Parathyroid adenoma (tissue), 2 donors: ENCODE measurements around the gene VPS13C.

Experiments
- H2AFZ ChIP-seq: fragments of 300-600 bp; sonication (generic); one replicate; pipeline ENCODE4 v1.7.0; 2017; ENCODE audit warnings: antibody characterized with exemption, mild to moderate bottlenecking
- H3K27ac ChIP-seq: fragments of 300-600 bp; sonication (generic); one replicate; pipeline ENCODE4 v1.7.0; 2017
- H3K27me3 ChIP-seq: fragments of 300-600 bp; sonication (generic); one replicate; pipeline ENCODE4 v1.7.0; 2017; ENCODE audit warnings: low read length; ENCODE audit not compliant: control insufficient read depth, insufficient read depth
- H3K36me3 ChIP-seq: fragments of 300-600 bp; sonication (generic); one replicate; pipeline ENCODE4 v1.7.0; 2017; ENCODE audit warnings: low read length; ENCODE audit not compliant: control insufficient read depth, insufficient read depth
- H3K4me1 ChIP-seq: fragments of 300-600 bp; sonication (generic); one replicate; pipeline ENCODE4 v1.7.0; 2017; ENCODE audit warnings: control low read depth
- H3K4me2 ChIP-seq: fragments of 300-600 bp; sonication (generic); one replicate; pipeline ENCODE4 v1.7.0; 2017; ENCODE audit warnings: low read length
- H3K4me3 ChIP-seq: fragments of 300-600 bp; sonication (generic); one replicate; pipeline ENCODE4 v1.7.0; 2017; ENCODE audit warnings: low read depth, low read length
- H3K79me2 ChIP-seq: fragments of 300-600 bp; sonication (generic); one replicate; pipeline ENCODE4 v1.7.0; 2017; ENCODE audit warnings: control low read depth
- H3K9ac ChIP-seq: fragments of 300-600 bp; sonication (generic); one replicate; pipeline ENCODE4 v1.7.0; 2017; ENCODE audit warnings: mild to moderate bottlenecking
- H3K9me3 ChIP-seq: fragments of 300-600 bp; sonication (generic); one replicate; pipeline ENCODE4 v1.7.0; 2017; ENCODE audit warnings: low read length; ENCODE audit not compliant: control insufficient read depth
- TF ChIP-seq, protein P1 (sequence below): fragments of 300-600 bp; sonication (generic); IDR thresholded peaks from one replicate; pipeline ENCODE4 v1.7.0; 2017; ENCODE audit warnings: antibody characterized with exemption, mild to moderate bottlenecking
- donor health status: primary hyperparathyroidism.

VPS13C gene

DNA sequence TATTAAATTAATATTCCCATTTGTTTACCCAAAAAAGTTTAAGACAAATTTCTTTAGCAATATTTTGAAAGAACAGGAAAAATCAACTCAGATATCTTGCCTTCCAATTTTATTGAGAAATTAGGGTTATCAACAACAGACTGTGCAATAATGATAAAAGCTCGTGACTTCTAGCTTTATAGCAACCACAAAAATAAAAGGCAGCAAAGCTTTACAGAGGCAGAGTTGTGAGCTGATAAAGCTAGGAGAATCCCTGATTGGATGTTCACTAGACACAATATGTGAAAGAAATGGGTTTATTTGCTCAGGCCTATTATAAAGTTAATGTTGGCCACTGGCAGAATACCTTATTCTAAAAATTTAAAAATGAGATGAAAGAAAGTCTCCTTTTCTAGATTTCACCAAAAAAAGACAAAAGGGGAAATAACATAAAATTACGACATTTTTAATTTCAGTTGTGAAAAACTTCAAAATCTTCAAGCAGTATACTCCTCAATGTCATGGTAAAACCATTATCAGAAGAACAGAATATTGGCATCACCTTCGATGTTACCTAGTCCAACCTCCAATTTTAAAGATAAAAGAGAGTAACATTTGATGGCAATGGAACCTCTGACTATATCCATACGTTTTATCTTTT is 2.8 kb downstream of the VPS13C start:
- Histone ChIP-seq H3K9ac (no peak overlapping the region), H3K27me3 (no peaks in the 10 kb centered on the region), H3K27ac (no peak overlapping the region), H3K4me2 (no peak overlapping the region), H2AFZ (no peak overlapping the region), H3K79me2 (peaks cover 4% of the 10 kb centered on the region), H3K36me3 (no peaks in the 10 kb centered on the region), H3K9me3 (no peaks in the 10 kb centered on the region), H3K4me3 (no peak overlapping the region), H3K4me1 (no peaks in the 10 kb centered on the region)
- TF ChIP-seq, protein P1, sequence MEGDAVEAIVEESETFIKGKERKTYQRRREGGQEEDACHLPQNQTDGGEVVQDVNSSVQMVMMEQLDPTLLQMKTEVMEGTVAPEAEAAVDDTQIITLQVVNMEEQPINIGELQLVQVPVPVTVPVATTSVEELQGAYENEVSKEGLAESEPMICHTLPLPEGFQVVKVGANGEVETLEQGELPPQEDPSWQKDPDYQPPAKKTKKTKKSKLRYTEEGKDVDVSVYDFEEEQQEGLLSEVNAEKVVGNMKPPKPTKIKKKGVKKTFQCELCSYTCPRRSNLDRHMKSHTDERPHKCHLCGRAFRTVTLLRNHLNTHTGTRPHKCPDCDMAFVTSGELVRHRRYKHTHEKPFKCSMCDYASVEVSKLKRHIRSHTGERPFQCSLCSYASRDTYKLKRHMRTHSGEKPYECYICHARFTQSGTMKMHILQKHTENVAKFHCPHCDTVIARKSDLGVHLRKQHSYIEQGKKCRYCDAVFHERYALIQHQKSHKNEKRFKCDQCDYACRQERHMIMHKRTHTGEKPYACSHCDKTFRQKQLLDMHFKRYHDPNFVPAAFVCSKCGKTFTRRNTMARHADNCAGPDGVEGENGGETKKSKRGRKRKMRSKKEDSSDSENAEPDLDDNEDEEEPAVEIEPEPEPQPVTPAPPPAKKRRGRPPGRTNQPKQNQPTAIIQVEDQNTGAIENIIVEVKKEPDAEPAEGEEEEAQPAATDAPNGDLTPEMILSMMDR = no peak

DNA sequence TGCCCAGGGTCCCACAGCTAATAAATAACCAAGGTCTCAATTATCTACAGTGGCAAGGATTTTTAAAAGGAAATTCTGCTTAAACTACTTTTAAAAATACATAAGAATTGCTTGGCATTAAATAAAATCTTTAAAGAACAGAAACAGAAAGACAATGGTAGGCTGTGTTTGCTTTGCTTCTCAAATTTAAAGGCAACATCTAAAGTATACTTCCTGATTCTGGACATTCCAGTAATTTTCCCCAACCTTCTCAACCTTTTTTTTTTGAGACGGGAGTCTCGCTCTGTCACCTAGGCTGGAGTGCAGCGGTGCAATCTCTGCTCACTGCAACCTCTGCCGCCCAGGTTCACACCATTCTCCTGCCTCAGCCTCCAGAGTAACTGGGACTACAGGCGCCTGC is 5.3 kb downstream of the VPS13C start:
- H3K36me3 ChIP-seq = no peaks in the 10 kb centered on the region
- no peak overlapping the region for H3K4me2 ChIP-seq
- H3K9me3 ChIP-seq = no peaks in the 10 kb centered on the region
- H2AFZ ChIP-seq = no peak overlapping the region
- no peaks in the 10 kb centered on the region for H3K79me2 ChIP-seq
- TF ChIP-seq, protein P1 = no peak
- H3K4me1 ChIP-seq = no peaks in the 10 kb centered on the region
- no peak overlapping the region for H3K27ac ChIP-seq
- H3K9ac ChIP-seq = no peak overlapping the region
- H3K27me3 ChIP-seq = no peaks in the 10 kb centered on the region
- no peak overlapping the region for H3K4me3 ChIP-seq

DNA sequence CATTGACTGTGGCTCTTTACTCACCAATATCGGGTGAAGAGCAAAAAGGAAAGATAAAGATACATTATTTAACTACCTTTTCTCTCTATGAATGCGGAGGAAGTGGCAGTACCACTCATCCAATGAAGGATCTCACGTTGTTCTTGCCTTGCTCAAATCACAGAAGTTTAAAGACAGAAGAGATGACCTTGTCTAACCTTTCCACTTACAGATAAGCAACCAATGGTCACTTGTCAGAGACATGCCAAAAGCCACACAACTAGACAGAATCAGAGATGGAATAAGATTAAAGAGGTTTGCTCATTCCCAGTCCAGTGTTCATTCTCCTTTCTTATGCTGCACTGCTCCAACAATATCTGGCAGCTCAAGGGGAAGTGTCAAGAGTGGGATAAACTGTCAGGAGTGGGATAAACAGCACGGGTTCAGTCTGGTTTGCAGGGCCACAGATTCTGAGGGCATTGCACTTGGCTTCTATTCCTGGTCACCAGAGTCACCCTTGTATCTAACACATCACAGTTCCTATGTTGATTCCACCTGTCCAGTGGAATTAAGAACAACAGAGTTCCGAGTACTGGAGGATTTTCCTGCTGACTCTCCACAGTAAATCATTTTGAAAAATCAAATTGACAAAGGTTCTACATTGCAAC is 6.7 kb downstream of the VPS13C start:
- H3K27me3 ChIP-seq = no peaks in the 10 kb centered on the region
- no peaks in the 10 kb centered on the region for H3K36me3 ChIP-seq
- no peak overlapping the region for H3K4me3 ChIP-seq
- no peak overlapping the region for H3K27ac ChIP-seq
- TF ChIP-seq, protein P1 = no peak
- H3K9me3 ChIP-seq = no peaks in the 10 kb centered on the region
- H3K4me1 ChIP-seq = no peaks in the 10 kb centered on the region
- H3K4me2 ChIP-seq = no peak overlapping the region
- no peak overlapping the region for H2AFZ ChIP-seq
- no peaks in the 10 kb centered on the region for H3K79me2 ChIP-seq
- H3K9ac ChIP-seq = no peak overlapping the region

DNA sequence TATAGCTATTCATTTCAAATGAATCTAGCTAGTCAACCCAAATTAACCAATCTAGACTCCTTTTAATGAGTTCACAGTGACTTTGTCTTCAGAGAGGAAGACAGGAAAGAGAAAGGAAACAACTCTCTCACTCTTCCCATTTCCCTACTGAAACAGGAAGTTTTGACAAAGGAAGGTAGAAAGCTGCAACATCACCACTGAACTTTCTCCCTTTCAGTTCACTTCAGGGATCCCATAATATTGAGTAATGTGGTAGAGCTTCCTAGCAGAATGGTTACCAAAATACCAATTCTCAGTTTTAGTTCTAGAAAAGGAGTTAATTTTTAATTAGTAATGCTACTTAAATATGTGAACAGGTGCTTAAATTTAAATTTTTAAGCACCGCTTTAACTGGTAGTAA is 7.5 kb downstream of the VPS13C start:
- Histone ChIP-seq H3K79me2 (no peaks in the 10 kb centered on the region), H3K9ac (no peak overlapping the region), H3K27ac (no peak overlapping the region), H3K4me3 (no peak overlapping the region), H3K4me1 (no peaks in the 10 kb centered on the region), H3K27me3 (no peaks in the 10 kb centered on the region), H3K4me2 (no peak overlapping the region), H3K9me3 (no peaks in the 10 kb centered on the region), H3K36me3 (no peaks in the 10 kb centered on the region), H2AFZ (no peak overlapping the region)
- TF ChIP-seq, protein P1 = no peak

DNA sequence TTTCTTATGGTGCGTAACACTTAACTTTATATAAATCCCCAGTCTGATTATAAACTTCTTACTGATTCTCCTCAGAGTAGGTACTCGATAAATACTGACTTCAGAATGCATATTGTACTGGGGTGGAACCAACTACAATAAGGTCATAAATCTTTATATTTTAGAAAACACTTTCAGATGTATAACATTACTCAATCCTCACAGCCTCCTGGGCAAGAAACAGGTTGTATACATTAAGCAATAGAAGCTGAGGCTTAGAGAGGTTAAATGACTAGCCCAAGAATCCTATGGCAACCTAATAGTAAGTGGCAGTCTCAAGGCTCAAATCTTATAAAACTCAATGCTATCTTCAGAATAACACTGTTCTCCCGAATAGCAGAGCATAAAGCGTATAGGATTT is 9.1 kb downstream of the VPS13C start:
- no peak overlapping the region for H3K4me3 ChIP-seq
- no peaks in the 10 kb centered on the region for H3K27me3 ChIP-seq
- no peaks in the 10 kb centered on the region for H3K4me1 ChIP-seq
- no peak overlapping the region for H3K9ac ChIP-seq
- no peak overlapping the region for H3K27ac ChIP-seq
- TF ChIP-seq, protein P1 = no peak
- no peak overlapping the region for H3K4me2 ChIP-seq
- H3K36me3 ChIP-seq = no peaks in the 10 kb centered on the region
- no peaks in the 10 kb centered on the region for H3K9me3 ChIP-seq
- no peak overlapping the region for H2AFZ ChIP-seq
- no peaks in the 10 kb centered on the region for H3K79me2 ChIP-seq
